Fibroblast of mammary gland (primary cell): ENCODE measurements around the gene FCN1.

Experiments used
- DNase-seq: peaks from one replicate; pipeline ENCODE4 v3.0.0-alpha.2; 2010; ENCODE audit warnings: low read depth
- H3K4me3 ChIP-seq: 2 replicates; pipeline ENCODE4 v1.5.1; 2011; ENCODE audit warnings: low read depth, mild to moderate bottlenecking, low read length, moderate library complexity; ENCODE audit not compliant: control insufficient read depth
- TF ChIP-seq, protein P1 (sequence below): conservative IDR thresholded peaks from 2 replicates; pipeline ENCODE4 v1.5.1; 2011; ENCODE audit warnings: low read depth, low read length, inconsistent platforms; ENCODE audit not compliant: control insufficient read depth, insufficient read depth

Gene FCN1

DNA sequence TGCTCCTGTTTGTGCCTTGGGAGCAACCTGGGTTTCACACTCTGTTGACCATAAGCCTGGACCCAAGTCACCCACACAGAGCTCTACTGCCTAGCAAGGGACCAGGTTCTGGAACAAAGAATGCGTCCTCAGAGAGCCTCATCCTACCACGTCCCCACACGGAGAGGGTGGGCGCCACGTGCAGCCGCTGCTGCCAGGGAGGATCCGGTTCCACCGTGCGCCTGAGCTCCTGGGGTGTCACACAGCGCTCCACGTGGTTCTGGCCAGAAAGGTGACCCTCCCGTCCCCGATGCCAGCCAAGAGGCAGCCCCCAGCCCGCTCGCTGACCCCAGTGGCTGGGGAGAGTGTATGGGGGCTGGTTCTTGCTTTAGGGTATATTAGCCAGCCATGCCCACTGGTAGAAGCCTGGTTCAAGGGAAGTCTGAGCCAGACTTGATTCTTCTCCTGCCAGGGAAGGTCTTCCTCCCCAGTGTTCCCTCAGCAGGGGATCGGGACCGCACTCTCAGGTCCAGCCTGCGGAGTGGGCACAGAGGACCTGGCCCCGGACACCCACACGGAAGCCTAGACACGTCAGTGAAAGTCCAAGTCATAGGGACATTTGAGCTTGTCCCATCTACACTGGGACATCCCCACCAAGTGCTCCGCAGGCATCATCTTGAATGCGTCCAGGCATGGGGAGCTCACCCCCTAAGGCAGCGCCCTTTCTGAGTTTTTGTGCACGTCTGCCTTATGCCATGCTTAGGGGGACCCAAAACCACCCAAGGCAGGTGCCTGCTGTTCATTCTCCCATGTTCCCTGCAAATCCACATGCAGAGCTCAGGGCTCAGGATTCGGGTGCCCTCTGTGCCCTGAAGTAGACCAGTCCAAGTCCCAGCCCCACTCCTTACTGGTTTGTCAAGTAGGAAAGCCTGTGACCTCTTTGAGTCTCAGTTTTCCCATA, 2.4 kb downstream of the FCN1 start:
- no peak for DNase-seq
- TF ChIP-seq, protein P1, sequence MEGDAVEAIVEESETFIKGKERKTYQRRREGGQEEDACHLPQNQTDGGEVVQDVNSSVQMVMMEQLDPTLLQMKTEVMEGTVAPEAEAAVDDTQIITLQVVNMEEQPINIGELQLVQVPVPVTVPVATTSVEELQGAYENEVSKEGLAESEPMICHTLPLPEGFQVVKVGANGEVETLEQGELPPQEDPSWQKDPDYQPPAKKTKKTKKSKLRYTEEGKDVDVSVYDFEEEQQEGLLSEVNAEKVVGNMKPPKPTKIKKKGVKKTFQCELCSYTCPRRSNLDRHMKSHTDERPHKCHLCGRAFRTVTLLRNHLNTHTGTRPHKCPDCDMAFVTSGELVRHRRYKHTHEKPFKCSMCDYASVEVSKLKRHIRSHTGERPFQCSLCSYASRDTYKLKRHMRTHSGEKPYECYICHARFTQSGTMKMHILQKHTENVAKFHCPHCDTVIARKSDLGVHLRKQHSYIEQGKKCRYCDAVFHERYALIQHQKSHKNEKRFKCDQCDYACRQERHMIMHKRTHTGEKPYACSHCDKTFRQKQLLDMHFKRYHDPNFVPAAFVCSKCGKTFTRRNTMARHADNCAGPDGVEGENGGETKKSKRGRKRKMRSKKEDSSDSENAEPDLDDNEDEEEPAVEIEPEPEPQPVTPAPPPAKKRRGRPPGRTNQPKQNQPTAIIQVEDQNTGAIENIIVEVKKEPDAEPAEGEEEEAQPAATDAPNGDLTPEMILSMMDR: no peak
- no peak overlapping the region for H3K4me3 ChIP-seq

DNA sequence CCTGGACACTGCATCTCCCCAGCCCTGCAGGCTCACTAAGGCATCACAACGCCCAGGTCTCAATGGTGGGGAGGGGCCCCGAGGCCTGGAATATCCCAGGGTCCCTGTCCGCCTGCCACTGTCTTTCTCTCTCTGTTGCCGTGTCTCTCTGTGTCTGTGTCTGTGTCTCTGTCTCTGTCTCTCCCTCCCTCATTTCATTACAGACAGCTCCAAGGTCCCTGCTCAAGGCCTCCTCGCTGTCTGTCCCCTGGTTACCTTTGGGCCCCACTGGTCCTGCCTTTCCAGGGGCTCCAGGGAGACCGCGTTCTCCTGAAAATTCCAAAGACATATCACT, 3.2 kb downstream of the FCN1 start:
- DNase-seq: no peak
- TF ChIP-seq, protein P1: no peak
- H3K4me3 ChIP-seq: no peak overlapping the region

DNA sequence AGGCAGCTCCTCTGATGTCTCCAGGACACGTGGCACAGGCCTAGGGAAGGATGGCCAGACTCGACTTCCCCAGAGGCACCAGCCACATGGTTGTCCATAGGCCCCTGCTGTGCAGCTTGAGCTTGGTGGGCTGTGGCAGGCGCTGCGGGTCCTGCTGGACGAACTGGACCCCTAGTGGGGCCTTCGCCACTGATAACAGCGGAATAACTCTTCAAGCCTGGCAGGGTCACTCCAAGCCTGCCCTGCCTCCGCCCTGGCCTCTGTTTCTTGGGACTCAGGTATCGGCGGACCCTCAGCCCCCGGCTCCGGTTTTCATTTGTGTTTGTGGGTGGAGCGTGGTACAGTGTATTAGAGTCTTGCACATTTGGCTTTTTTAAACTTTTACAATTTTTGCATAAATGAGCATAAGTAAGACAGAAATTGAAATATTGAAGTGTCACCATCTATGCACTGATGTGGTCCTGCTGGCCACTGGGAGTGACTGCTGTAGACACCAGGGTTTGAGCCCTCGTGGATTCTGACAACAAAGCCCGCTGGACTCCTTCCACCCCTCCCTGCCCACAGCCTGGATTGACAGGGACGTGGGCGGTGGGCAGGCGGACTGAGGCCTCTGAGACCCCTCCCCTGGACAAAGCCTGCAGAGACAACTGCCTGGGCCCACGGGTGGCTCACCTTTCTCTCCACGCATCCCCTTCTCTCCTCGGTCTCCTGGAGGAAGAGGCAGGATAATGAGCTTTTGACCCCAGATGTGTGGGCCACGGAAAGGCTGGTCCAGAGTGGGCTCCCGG, 3.8 kb downstream of the FCN1 start:
- TF ChIP-seq, protein P1: no peak
- DNase-seq: no peak
- H3K4me3 ChIP-seq: no peak overlapping the region

DNA sequence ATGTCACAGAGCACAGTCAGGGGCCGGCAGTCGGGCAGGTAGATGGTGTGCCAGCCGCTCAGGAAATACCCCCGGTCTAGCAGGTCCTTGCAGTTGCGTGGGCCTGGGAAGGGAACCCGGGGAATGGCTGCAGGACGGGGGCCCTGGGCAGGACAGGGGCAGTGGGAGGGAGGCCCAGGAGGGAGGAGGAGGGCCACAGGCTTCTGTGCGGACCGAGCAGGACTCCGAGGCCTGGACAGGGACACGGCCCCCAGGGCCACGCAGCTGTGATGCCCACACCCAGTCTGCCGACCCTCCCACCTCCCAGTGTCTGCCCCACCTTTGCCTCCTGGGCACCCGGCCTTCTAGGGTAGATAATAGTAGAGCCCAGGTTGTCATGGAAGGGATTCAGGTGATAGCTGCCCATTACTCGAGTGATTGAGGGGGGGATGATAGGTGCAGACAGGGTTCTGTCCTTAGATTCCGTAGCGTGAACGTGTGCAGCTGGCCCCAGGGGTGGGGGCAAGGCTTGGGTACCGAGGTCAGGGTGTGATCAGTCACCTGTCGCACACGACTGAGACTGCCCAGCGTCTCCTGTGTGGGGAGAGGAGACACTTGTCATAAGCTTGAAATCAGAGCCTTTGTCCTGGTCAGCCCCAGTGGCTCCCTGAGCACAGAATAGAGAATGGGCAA, 4.5 kb downstream of the FCN1 start:
- H3K4me3 ChIP-seq: no peak overlapping the region
- TF ChIP-seq, protein P1: no peak
- no peak for DNase-seq

DNA sequence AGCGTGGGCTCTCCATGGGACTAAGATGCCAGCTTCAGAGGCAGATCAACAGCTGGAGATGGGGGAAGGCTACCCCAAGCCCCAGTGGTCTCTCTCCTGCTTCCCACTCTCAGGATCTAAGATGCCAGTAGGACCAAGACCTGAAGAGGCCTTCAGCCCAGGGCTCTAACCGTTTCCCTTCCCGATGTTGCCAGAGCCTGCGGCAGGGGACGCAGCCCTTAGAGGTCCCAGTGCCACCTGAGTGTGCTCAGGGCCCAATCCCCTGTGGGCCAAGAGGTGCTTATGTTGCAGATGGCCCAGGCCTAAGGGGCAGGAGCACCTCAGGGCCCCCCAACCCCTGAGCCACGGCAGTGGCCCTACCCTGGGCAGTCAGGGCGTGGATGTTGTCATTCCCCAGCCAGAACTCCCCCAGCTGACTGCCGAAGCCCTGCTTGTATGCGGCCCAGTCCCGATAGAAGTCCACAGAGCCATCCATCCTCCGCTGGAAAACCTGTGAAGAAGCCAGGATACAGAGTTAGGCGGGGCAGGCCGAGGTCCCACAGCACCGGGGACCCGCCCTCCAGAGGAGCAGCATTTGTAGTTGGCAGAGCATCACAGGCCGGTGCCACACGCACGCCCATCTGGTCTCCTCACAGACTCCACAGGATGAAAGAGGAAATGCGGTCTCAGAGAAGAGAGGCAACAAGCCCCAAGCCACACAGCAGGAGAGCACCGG, 5.4 kb downstream of the FCN1 start:
- H3K4me3 ChIP-seq: no peak overlapping the region
- no peak for DNase-seq
- TF ChIP-seq, protein P1: no peak

DNA sequence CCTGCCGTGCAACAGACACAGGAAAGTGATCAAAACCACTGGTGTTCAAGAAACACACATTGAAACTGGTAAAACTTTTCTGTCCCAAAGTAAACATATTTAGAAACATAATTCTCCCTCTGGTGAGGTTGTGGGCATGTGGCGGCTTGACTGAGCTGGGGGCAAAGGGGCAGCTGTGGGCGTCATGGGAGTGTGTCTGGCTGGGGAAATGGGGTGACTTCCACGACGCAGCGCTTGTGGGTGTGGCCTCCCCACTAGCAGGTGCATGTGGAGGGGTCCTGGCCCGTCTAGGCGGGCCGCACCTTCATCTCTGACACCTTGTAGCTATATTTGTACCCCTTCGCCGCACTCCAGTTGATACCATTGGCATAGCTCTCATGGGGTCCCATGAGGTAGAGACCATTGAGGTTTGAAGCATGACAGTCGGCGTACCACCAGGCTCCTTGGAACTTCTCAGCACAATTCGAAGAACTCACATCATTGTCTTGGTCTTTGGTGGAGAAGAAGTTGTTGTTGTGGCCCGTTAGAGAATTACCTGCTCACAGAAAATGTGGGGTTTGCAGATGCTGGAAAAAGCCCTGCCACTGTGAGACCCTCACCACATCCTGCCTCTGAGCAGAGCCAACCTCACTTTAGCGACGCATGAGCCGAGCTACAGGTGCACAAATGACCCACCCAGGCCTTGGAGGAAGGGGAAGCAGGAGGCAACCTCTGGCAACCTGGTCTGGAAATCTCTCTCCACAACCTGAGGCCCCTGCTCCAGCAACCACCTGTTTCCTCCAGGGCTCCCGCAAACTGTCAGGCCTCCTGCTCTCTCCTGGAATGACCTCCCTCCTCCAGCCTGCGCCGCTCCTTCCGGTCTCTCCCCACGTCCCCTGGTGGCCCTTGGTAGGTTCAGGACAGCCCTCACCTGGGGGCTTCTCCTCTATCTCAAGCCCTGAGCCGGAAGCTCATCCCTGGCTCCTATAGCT, 7.9 kb downstream of the FCN1 start:
- H3K4me3 ChIP-seq: no peak overlapping the region
- TF ChIP-seq, protein P1: no peak
- DNase-seq: no peak
